Gastroesophageal sphincter (tissue), 3 donors: ENCODE measurements around the gene DUS3L.

Source experiments
- CTCF ChIP-seq, 4 experiments: fragments of 200-600 bp in 2 of 4; fragments of 450-650 bp in 2 of 4; sonication (generic) in 1 of 4; IDR thresholded peaks; one replicate each; pipeline ENCODE4 v1.5.1; 2017 to 2019; ENCODE audit warnings: antibody characterized with exemption in 4 of 4, mild to moderate bottlenecking in 2 of 4, moderate library complexity in 2 of 4
- POLR2A ChIP-seq, 2 donors: fragments of 450-650 bp; IDR thresholded peaks; one replicate each; pipeline ENCODE4 v1.6.1; 2017; ENCODE audit warnings: antibody characterized with exemption in 2 of 2, mild to moderate bottlenecking in 2 of 2, moderate library complexity in 1 of 2

GRCh38 chr19:5742051-5742450, 48.9 kb downstream of the DUS3L start:
- no peak for TF ChIP-seq POLR2A (IDR thresholded peaks at IDR 0.05)
- TF ChIP-seq CTCF (IDR thresholded peaks at IDR 0.05) = no peak
